Nephron (organoid): ENCODE data around the gene TP53I3.

Experiments
- H3K27ac Mint-ChIP-seq, 3 experiments: 2 replicates each; pipeline ENCODE4 v1.8.0; 2020; ENCODE audit warnings: mixed read lengths in 3 of 3, mild to moderate bottlenecking in 2 of 3, moderate library complexity in 1 of 3
- H3K27me3 Mint-ChIP-seq: 2 replicates; pipeline ENCODE4 v1.8.0; 2021; ENCODE audit warnings: low read depth, mild to moderate bottlenecking, moderate library complexity, mixed read lengths
- H3K36me3 Mint-ChIP-seq: 2 replicates; pipeline ENCODE4 v1.8.0; 2020; ENCODE audit warnings: low read depth, mixed read lengths
- H3K4me1 Mint-ChIP-seq: 2 replicates; pipeline ENCODE4 v1.8.0; 2020; ENCODE audit warnings: mixed read lengths
- H3K4me3 Mint-ChIP-seq, 3 experiments: 2 replicates each; pipeline ENCODE4 v1.8.0; 2020; ENCODE audit warnings: mild to moderate bottlenecking in 3 of 3, mixed read lengths in 3 of 3, moderate library complexity in 2 of 3
- H3K9me3 Mint-ChIP-seq: 2 replicates; pipeline ENCODE4 v1.8.0; 2020; ENCODE audit warnings: mixed read lengths
- CTCF ChIP-seq, 3 experiments: fragments of 200-600 bp; sonication (generic); IDR thresholded peaks; one replicate each; pipeline ENCODE4 v1.5.0; 2021; ENCODE audit warnings: antibody characterized with exemption in 3 of 3; ENCODE audit not compliant: unreplicated experiment in 3 of 3

Gene TP53I3

GRCh38 chr2:24058564-24059271 lies 25.9 kb downstream of the TP53I3 start:
- H3K27me3 Mint-ChIP-seq, result no peaks in the 10 kb centered on the region
- no peaks in the 10 kb centered on the region for H3K4me1 Mint-ChIP-seq
- H3K9me3 Mint-ChIP-seq, result no peaks in the 10 kb centered on the region
- H3K27ac Mint-ChIP-seq, result no peak overlapping the region
- no peak overlapping the region for H3K4me3 Mint-ChIP-seq
- H3K36me3 Mint-ChIP-seq, result peaks cover 8% of the 10 kb centered on the region
- TF ChIP-seq CTCF (IDR thresholded peaks at IDR 0.05; ENCODE audit: unreplicated experiment in 3 of 3), result no peak

- Mint-ChIP-seq H3K27me3 (no peaks in the 10 kb centered on the region), H3K9me3 (no peaks in the 10 kb centered on the region), H3K4me3 (no peak overlapping the region), H3K27ac (no peak overlapping the region), H3K4me1 (no peaks in the 10 kb centered on the region), H3K36me3 (peaks cover 4% of the 10 kb centered on the region)
- TF ChIP-seq CTCF (IDR thresholded peaks at IDR 0.05; ENCODE audit: unreplicated experiment in 3 of 3), result no peak
These were observed 28.9 kb downstream of the TP53I3 start for GRCh38 chr2:24055750-24056149.

GRCh38 chr2:24054366-24055010 lies 30.1 kb downstream of the TP53I3 start:
- Mint-ChIP-seq H3K4me3 (no peak overlapping the region), H3K9me3 (no peaks in the 10 kb centered on the region), H3K36me3 (peaks cover 4% of the 10 kb centered on the region), H3K4me1 (no peaks in the 10 kb centered on the region), H3K27me3 (no peaks in the 10 kb centered on the region), H3K27ac (no peak overlapping the region)
- no peak for TF ChIP-seq CTCF (IDR thresholded peaks at IDR 0.05; ENCODE audit: unreplicated experiment in 3 of 3)

GRCh38 chr2:24052951-24053350 lies 31.7 kb downstream of the TP53I3 start:
- no peak overlapping the region for H3K4me3 Mint-ChIP-seq

GRCh38 chr2:24051833-24052232 lies 32.8 kb downstream of the TP53I3 start:
- H3K36me3 Mint-ChIP-seq, result peaks cover 4% of the 10 kb centered on the region
- H3K9me3 Mint-ChIP-seq, result no peaks in the 10 kb centered on the region
- H3K4me1 Mint-ChIP-seq, result peaks cover 5% of the 10 kb centered on the region
- H3K27me3 Mint-ChIP-seq, result no peaks in the 10 kb centered on the region
- no peak overlapping the region for H3K4me3 Mint-ChIP-seq
- no peak overlapping the region for H3K27ac Mint-ChIP-seq
- TF ChIP-seq CTCF (IDR thresholded peaks at IDR 0.05; ENCODE audit: unreplicated experiment in 3 of 3), result no peak

More at GRCh38 chr2:24052951-24053350, 31.7 kb downstream of the TP53I3 start:
- H3K36me3 Mint-ChIP-seq, result peaks cover 4% of the 10 kb centered on the region
- no peaks in the 10 kb centered on the region for H3K27me3 Mint-ChIP-seq
- no peaks in the 10 kb centered on the region for H3K9me3 Mint-ChIP-seq
- H3K4me1 Mint-ChIP-seq, result no peaks in the 10 kb centered on the region
- H3K27ac Mint-ChIP-seq, result no peak overlapping the region
- no peak for TF ChIP-seq CTCF (IDR thresholded peaks at IDR 0.05; ENCODE audit: unreplicated experiment in 3 of 3)
